Hepatic stellate cell (primary cell): ENCODE results near the gene SLC27A3.
"Not testable (repeated sequence)": the region's sequence is repeated elsewhere in the genome, so short reads cannot be mapped to it uniquely, and the experiment has no call there.

Experiments
- DNase-seq: peaks from one replicate; pipeline ENCODE4 v3.0.0; 2011; ENCODE audit warnings: low spot score

Gene SLC27A3

GRCh38 chr1:153763365-153764225 lies 11.6 kb upstream of the SLC27A3 start:
- no peak for DNase-seq

GRCh38 chr1:153764310-153764709 lies 10.9 kb upstream of the SLC27A3 start:
- no peak for DNase-seq

DNA sequence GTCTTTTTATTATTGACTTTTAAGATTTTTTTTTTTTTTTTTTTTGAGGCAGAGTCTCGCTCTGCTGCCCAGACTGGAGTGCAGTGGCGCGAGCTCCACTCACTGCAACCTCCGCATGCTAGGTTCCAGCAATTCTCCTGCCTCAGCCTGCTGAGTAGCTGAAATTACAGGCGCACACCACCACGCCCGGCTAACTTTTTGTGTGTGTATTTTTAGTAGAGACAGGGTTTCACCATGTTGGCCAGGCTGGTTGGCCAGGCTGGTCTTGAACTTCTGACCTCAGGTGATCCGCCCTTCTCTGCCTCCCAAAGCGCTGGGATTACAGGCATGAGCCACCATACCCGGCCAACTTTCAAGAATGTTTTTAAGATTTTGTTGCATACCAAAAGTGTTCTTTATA lies 8.5 kb upstream of the SLC27A3 start:
- DNase-seq = not testable (repeated sequence)

GRCh38 chr1:153767519-153767918 lies 7.7 kb upstream of the SLC27A3 start:
- no peak for DNase-seq

GRCh38 chr1:153768316-153769181 lies 6.7 kb upstream of the SLC27A3 start:
- DNase-seq = no peak

GRCh38 chr1:153769221-153769620 lies 6.0 kb upstream of the SLC27A3 start:
- no peak for DNase-seq

GRCh38 chr1:153770797-153771196 lies 4.4 kb upstream of the SLC27A3 start:
- DNase-seq = no peak

GRCh38 chr1:153771261-153771660 lies 3.9 kb upstream of the SLC27A3 start:
- no peak for DNase-seq

DNA sequence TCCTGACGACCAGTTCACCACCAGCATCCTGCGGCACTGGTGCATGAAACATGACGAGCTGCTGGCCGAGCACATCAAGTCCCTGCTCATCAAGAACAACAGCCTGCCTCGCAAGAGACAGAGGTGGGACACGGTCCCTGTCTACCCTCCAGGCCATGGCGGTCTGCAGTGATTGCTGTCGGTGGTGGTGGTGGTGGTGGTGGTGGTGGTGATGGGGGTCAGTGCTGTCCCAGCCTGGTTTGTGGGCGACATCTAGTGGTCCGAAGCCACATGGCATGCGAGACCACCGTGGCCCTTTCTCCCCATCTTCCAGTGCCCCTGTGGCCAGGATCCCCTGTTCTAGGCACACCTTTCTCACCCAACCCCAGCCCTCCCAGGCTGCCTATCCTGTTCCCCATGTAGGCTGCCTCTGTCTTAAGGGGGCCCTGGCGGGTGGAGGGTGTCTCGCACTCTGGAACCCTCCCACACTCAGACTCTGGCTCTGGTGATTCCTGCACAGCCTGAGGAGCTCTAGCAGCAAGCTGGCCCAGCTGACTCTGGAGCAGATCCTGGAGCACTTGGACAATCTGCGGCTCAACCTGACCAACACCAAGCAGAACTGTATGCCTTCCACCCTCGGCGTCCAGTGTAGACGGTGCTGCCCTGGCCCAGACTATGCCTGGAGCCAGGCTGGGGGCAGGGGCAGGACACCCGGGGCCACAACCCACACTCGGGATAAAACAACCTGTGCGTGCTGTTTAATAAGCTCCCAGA lies 3.2 kb upstream of the SLC27A3 start:
- no peak for DNase-seq

- no peak for DNase-seq
Observed at GRCh38 chr1:153773096-153773921, 1.9 kb upstream of the SLC27A3 start.

- no peak for DNase-seq
Observed at GRCh38 chr1:153774026-153774595, 1.1 kb upstream of the SLC27A3 start.

GRCh38 chr1:153775458-153776327 lies 486 bp downstream of the SLC27A3 start:
- peak; percentile 47 for DNase-seq

DNA sequence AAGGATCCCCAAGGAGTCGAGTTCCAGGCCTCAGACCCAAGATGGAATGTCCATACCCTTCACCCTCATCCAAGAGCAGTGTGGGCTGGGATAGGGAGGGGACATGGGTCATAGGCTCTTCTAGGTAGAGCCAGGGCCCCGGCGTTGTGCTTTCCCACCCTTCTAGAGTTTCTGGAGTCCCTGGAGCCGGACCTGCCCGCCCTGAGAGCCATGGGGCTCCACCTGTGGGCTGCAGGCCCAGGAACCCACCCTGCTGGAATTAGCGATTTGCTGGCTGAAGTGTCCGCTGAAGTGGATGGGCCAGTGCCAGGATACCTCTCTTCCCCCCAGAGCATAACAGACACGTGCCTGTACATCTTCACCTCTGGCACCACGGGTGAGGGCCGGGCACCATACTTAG lies 1.1 kb downstream of the SLC27A3 start:
- DNase-seq = no peak

- no peak for DNase-seq
Observed at GRCh38 chr1:153776845-153777370, 1.7 kb downstream of the SLC27A3 start.

DNA sequence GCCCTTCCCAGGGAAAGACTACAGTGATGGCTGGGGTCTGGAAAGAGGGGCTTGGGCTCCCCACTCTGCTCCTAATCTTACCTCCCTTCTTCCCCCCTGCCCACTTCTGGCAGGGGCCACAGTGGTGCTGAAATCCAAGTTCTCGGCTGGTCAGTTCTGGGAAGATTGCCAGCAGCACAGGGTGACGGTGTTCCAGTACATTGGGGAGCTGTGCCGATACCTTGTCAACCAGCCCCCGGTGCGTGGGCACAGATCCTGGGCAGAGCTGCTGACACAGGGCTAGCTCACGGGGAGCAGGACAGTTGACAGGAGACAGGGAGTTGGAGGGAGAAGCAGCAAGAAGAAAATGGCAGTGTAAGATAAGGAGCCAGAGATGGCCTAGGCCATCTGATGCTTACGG lies 2.4 kb downstream of the SLC27A3 start:
- no peak for DNase-seq

GRCh38 chr1:153778051-153778823 lies 3.0 kb downstream of the SLC27A3 start:
- no peak for DNase-seq

DNA sequence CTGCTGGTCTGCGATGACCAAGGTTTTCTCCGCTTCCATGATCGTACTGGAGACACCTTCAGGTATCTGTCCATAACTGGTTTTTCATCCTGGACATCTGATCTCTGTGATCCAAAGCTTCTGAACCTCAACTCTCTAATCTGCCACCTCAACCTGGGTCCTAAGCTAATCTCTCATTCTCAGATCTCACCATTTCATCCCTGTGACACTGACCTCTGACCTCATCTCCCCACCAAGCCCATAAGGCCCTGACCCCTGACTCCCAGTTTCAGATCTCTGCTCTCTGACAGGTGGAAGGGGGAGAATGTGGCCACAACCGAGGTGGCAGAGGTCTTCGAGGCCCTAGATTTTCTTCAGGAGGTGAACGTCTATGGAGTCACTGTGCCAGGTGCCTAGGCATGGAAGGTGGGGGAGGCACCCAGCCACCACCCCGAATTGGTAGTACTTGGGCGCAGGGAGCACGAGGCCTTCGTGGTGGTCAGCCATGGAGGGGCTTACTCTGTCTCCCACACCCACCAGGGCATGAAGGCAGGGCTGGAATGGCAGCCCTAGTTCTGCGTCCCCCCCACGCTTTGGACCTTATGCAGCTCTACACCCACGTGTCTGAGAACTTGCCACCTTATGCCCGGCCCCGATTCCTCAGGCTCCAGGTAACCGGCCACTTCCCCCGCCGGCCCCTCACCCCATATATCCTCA lies 3.8 kb downstream of the SLC27A3 start:
- DNase-seq = no peak

DNA sequence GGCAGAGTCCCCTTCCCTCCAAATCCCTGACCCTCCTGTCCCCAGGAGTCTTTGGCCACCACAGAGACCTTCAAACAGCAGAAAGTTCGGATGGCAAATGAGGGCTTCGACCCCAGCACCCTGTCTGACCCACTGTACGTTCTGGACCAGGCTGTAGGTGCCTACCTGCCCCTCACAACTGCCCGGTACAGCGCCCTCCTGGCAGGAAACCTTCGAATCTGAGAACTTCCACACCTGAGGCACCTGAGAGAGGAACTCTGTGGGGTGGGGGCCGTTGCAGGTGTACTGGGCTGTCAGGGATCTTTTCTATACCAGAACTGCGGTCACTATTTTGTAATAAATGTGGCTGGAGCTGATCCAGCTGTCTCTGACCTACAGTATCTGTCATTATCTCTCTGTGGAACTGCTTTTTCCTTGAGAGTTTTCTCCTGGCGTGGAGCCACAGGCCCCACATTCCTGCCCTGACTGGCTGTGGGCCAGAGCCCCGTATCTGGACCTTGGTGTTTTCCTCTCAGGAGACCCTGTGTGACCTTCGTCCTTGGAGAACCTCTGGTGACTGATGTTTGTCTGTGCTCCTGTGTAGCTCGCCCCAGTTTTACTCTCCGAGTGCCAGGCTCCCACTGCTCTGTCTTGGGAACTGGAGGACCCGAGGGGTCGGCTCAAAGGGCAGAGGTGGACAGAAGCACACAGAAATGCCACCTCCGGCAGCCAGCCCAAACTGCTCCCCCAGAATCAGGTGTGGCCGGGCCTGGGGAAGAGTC lies 4.8 kb downstream of the SLC27A3 start:
- DNase-seq = no peak
